Measurements from ENCODE around the gene C6orf120. TPM values are rescaled to one million over a fixed set of nuclear protein-coding genes. Genes with fewer than 3 reads are reported as not detected.
A peak's percentile ranks its signal among the peaks of the same experiment; 100 is the strongest.

C6orf120 gene
- total and polyA plus RNA-seq, 5 donors from 2014 or later = 9.7 to 18.2 (median 11.5) TPM

DNA sequence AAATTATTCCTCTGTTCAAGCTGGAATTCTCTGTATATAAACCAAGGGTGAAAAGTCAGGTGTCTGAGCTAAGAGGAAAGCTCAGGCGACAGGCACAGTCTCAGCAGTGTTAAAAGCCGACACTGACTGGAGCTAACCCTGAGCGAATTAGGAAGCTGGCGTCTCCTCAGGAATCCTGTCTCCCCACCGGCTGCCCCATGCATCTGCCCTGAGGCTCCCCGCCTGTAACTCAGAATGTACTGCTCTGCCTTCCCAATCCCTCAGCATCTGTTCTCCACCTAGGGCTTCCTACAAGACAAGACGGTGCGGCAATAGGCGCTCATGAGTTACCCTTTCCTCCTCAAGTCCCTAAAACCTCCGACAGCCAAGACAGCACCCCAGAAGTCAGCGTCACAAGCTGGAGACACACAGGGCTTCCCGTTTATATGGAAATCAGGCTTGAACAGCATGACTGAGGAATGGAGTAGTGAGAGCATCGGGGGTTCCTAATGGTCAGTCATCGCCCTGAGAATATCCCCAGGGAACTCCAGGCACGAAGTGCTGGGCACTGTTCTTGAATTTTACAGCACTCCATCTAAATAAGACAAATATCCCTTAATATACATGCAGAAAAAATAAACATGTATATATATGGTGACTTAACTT, 33.6 kb upstream of the C6orf120 start:
- Histone ChIP-seq H3K9me3 (ENCODE audit: control insufficient read depth in 2 of 2, low read length in 2 of 2) (no peaks in the 10 kb centered on the region), H3K36me3 (ENCODE audit: control insufficient read depth, insufficient read depth, low read length) (peaks cover 16% of the 10 kb centered on the region), H3K27ac (ENCODE audit: insufficient read depth, low read length, poor library complexity, severe bottlenecking) (no peak overlapping the region), H3K27me3 (ENCODE audit: control insufficient read depth, insufficient read depth, low read length) (no peaks in the 10 kb centered on the region), H3K4me1 (ENCODE audit: control insufficient read depth, insufficient read depth, low read length, poor library complexity, severe bottlenecking) (no peaks in the 10 kb centered on the region), H3K4me3 (ENCODE audit: low read depth, low read length) (no peak overlapping the region)
- peaks cover 0 to 6% (median 3%) of the 10 kb centered on the region in 4 donors for H3K4me1 Mint-ChIP-seq
- no peaks in the 10 kb centered on the region for H3K9me3 Mint-ChIP-seq
- H3K4me3 Mint-ChIP-seq = no peak overlapping the region
- H3K27ac Mint-ChIP-seq = no peak overlapping the region
- DNase-seq (no peak), ATAC-seq (ENCODE audit: low read depth in 2 of 2) (no peak)
- peaks cover 49% of the 10 kb centered on the region for H3K36me3 Mint-ChIP-seq
- no peaks in the 10 kb centered on the region for H3K27me3 Mint-ChIP-seq

DNA sequence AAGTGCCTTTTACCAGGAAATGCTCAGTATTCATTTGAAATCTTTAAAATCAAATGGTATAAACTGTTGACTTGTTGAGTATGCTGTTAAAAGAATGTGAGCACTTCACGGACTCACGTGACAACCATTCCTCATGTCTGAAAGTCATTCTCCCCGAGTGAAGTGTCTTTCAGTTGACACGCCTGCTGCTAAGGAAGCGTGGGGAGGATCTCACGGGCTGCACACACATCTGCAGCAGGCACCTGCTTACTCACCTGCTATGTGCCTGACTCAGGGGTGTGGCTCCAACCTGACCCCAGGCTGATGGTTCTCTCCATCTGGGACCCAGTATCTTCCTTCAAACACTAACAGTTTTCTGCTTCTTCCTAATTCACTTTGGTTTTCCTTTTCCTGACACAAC, 32.8 kb upstream of the C6orf120 start:
- H3K9me3 ChIP-seq (ENCODE audit: control insufficient read depth in 2 of 2, low read length in 2 of 2) = no peaks in the 10 kb centered on the region
- no peak overlapping the region for H3K4me3 Mint-ChIP-seq
- no peaks in the 10 kb centered on the region for H3K9me3 Mint-ChIP-seq
- ATAC-seq (ENCODE audit: low read depth in 2 of 2) (no peak), DNase-seq (no peak)
- no peaks in the 10 kb centered on the region for H3K27me3 Mint-ChIP-seq
- no peaks in the 10 kb centered on the region for H3K27me3 ChIP-seq (ENCODE audit: control insufficient read depth, insufficient read depth, low read length)
- peaks cover 43% of the 10 kb centered on the region for H3K36me3 Mint-ChIP-seq
- no peaks in the 10 kb centered on the region for H3K4me1 ChIP-seq (ENCODE audit: control insufficient read depth, insufficient read depth, low read length, poor library complexity, severe bottlenecking)
- peaks cover 16% of the 10 kb centered on the region for H3K36me3 ChIP-seq (ENCODE audit: control insufficient read depth, insufficient read depth, low read length)
- H3K4me1 Mint-ChIP-seq = peaks cover 0 to 8% (median 3%) of the 10 kb centered on the region in 4 donors
- peak overlapping the region in 1 of 3 donors; percentile 53 for H3K27ac Mint-ChIP-seq
- H3K4me3 ChIP-seq (ENCODE audit: low read depth, low read length) = no peak overlapping the region
- no peak overlapping the region for H3K27ac ChIP-seq (ENCODE audit: insufficient read depth, low read length, poor library complexity, severe bottlenecking)

DNA sequence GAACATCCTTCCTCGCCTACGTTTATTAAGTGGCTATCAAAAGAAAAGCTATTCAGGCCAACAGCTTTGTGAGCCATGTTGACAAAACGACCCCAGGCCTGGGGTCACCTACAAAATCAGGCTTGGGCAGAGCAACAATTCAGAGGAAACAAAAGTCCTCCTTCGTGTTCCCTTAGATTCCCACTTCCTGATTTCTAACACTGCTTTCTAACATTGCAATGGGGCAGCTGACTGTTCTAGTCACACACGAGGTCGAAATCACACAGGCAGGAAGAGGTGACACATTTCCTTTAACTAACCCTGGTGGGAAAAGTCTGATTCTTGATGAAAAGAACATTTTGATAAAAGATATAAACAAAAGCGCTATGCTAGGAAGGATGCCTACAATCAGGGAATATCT, 32.0 kb upstream of the C6orf120 start:
- Mint-ChIP-seq H3K36me3 (peaks cover 46% of the 10 kb centered on the region), H3K27ac (no peak overlapping the region), H3K4me3 (no peak overlapping the region), H3K4me1 (peaks cover 0 to 8% (median 3%) of the 10 kb centered on the region in 4 donors), H3K9me3 (peaks cover 0 to 2% (median 0%) of the 10 kb centered on the region in 7 donors), H3K27me3 (no peaks in the 10 kb centered on the region)
- no peak overlapping the region for H3K27ac ChIP-seq (ENCODE audit: insufficient read depth, low read length, poor library complexity, severe bottlenecking)
- no peaks in the 10 kb centered on the region for H3K27me3 ChIP-seq (ENCODE audit: control insufficient read depth, insufficient read depth, low read length)
- ATAC-seq (ENCODE audit: low read depth in 2 of 2) (no peak), DNase-seq (no peak)
- H3K9me3 ChIP-seq (ENCODE audit: control insufficient read depth in 2 of 2, low read length in 2 of 2) = no peaks in the 10 kb centered on the region
- peaks cover 16% of the 10 kb centered on the region for H3K36me3 ChIP-seq (ENCODE audit: control insufficient read depth, insufficient read depth, low read length)
- no peak overlapping the region for H3K4me3 ChIP-seq (ENCODE audit: low read depth, low read length)
- no peaks in the 10 kb centered on the region for H3K4me1 ChIP-seq (ENCODE audit: control insufficient read depth, insufficient read depth, low read length, poor library complexity, severe bottlenecking)

DNA sequence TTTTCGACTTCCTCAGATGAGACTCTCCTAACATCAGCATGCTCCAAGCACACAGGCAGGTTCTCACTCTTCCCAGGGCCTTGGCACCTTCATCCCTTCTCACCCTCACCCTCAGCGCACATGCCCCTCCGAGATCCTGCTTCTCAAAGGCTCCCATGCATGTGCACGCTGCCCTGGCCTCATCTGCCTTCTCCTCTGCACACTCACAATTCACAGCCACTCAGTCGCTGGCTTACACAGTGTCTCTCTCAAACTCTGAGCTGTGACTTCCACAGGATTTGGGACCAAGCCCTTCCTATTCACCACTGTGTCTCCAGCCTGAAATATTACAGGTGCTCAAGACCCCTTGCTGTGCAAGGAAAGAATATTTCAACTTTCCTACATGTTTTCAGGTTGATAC, 30.4 kb upstream of the C6orf120 start:
- Histone ChIP-seq H3K27ac (ENCODE audit: insufficient read depth, low read length, poor library complexity, severe bottlenecking) (no peak overlapping the region), H3K4me3 (ENCODE audit: low read depth, low read length) (no peak overlapping the region), H3K27me3 (ENCODE audit: control insufficient read depth, insufficient read depth, low read length) (no peaks in the 10 kb centered on the region), H3K9me3 (ENCODE audit: control insufficient read depth in 2 of 2, low read length in 2 of 2) (no peaks in the 10 kb centered on the region), H3K4me1 (ENCODE audit: control insufficient read depth, insufficient read depth, low read length, poor library complexity, severe bottlenecking) (no peaks in the 10 kb centered on the region), H3K36me3 (ENCODE audit: control insufficient read depth, insufficient read depth, low read length) (peaks cover 12% of the 10 kb centered on the region)
- Mint-ChIP-seq H3K4me3 (no peak overlapping the region), H3K36me3 (peaks cover 44% of the 10 kb centered on the region), H3K27me3 (no peaks in the 10 kb centered on the region), H3K27ac (peak overlapping the region in 1 of 3 donors; percentile 21), H3K4me1 (peaks cover 0 to 8% (median 3%) of the 10 kb centered on the region in 4 donors), H3K9me3 (peaks cover 0 to 2% (median 0%) of the 10 kb centered on the region in 7 donors)
- ATAC-seq (ENCODE audit: low read depth in 2 of 2) = no peak
- DNase-seq = no peak

DNA sequence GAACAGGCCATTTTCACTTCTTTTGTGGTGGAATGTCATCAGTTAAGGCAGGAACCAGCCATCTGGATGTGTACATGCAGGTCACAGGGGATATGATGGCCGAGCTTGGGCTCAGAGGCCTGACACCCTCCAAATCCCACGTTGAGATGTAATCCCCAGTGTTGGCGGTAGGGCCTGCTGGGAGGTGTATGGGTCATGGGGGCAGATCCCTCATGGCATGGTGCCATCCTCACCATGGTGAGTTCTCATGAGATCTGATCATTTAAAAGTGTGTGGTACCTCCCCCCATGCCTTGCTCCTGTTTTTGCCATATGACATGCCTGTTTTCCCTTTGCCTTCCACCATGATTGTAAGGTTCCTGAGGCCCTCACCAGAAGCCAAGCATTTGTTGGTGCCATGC, 26.9 kb upstream of the C6orf120 start:
- no peaks in the 10 kb centered on the region for H3K9me3 ChIP-seq (ENCODE audit: control insufficient read depth in 2 of 2, low read length in 2 of 2)
- peaks cover 51% of the 10 kb centered on the region for H3K36me3 Mint-ChIP-seq
- H3K4me1 Mint-ChIP-seq = peaks cover 0 to 10% (median under 1%) of the 10 kb centered on the region in 4 donors
- H3K4me1 ChIP-seq (ENCODE audit: control insufficient read depth, insufficient read depth, low read length, poor library complexity, severe bottlenecking) = no peaks in the 10 kb centered on the region
- ATAC-seq (ENCODE audit: low read depth in 2 of 2) (no peak), DNase-seq (no peak)
- H3K27me3 ChIP-seq (ENCODE audit: control insufficient read depth, insufficient read depth, low read length) = no peaks in the 10 kb centered on the region
- no peaks in the 10 kb centered on the region for H3K27me3 Mint-ChIP-seq
- no peak overlapping the region for H3K27ac ChIP-seq (ENCODE audit: insufficient read depth, low read length, poor library complexity, severe bottlenecking)
- peaks cover 0 to 4% (median 0%) of the 10 kb centered on the region in 7 donors for H3K9me3 Mint-ChIP-seq
- H3K36me3 ChIP-seq (ENCODE audit: control insufficient read depth, insufficient read depth, low read length) = peaks cover 6% of the 10 kb centered on the region
- no peak overlapping the region for H3K27ac Mint-ChIP-seq
- no peak overlapping the region for H3K4me3 ChIP-seq (ENCODE audit: low read depth, low read length)
- H3K4me3 Mint-ChIP-seq = no peak overlapping the region

DNA sequence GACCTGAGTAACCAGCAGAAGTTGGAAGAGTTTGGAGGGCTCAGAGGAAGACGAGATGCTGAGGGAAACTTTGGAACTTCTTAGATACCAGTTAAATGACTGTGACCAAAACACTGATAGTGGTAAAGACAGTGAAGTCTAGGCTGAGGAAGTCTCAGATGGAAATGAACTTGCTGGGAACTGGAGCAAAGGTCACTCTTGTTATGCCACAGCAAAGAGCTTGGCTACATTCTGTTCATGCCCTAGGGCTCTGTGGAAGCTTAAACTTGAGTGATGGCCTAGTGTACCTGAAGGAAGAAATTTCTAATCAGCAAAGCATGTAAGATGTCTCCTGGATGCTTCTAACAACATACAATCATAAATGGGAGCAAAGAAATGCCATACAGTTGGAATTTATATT, 24.8 kb upstream of the C6orf120 start:
- Mint-ChIP-seq H3K9me3 (peaks cover 0 to 9% (median 2%) of the 10 kb centered on the region in 7 donors), H3K27ac (no peak overlapping the region), H3K36me3 (peaks cover 58% of the 10 kb centered on the region), H3K4me1 (peaks cover 0 to 10% (median 0%) of the 10 kb centered on the region in 4 donors), H3K4me3 (no peak overlapping the region), H3K27me3 (no peaks in the 10 kb centered on the region)
- ATAC-seq (ENCODE audit: low read depth in 2 of 2) (no peak), DNase-seq (no peak)
- no peak overlapping the region for H3K27ac ChIP-seq (ENCODE audit: insufficient read depth, low read length, poor library complexity, severe bottlenecking)
- peaks cover 1% of the 10 kb centered on the region for H3K36me3 ChIP-seq (ENCODE audit: control insufficient read depth, insufficient read depth, low read length)
- H3K9me3 ChIP-seq (ENCODE audit: control insufficient read depth in 2 of 2, low read length in 2 of 2) = no peaks in the 10 kb centered on the region
- no peaks in the 10 kb centered on the region for H3K27me3 ChIP-seq (ENCODE audit: control insufficient read depth, insufficient read depth, low read length)
- H3K4me1 ChIP-seq (ENCODE audit: control insufficient read depth, insufficient read depth, low read length, poor library complexity, severe bottlenecking) = no peaks in the 10 kb centered on the region
- H3K4me3 ChIP-seq (ENCODE audit: low read depth, low read length) = no peak overlapping the region

DNA sequence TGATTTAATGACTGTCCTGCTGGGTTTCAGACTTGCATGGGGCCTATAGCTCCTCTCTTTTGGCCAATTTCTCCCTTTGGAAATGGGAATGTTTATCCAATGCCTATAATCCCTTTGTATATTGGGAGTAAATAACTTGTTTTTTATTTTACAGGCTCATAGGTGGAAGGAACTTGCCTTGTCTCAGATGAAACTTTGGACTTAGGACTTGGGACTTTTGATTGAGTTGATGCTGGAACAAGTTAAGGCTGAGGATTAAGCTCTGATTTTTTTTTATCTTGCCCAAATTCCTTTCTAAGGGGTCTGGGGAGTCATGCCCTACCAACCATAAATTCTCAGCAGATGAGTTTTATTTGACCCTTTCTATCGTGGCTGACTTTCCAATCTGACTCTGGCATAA, 23.6 kb upstream of the C6orf120 start:
- no peaks in the 10 kb centered on the region for H3K27me3 Mint-ChIP-seq
- H3K27ac Mint-ChIP-seq = no peak overlapping the region
- H3K4me3 Mint-ChIP-seq = no peak overlapping the region
- H3K27me3 ChIP-seq (ENCODE audit: control insufficient read depth, insufficient read depth, low read length) = no peaks in the 10 kb centered on the region
- H3K4me3 ChIP-seq (ENCODE audit: low read depth, low read length) = no peak overlapping the region
- no peak for DNase-seq
- no peak overlapping the region for H3K27ac ChIP-seq (ENCODE audit: insufficient read depth, low read length, poor library complexity, severe bottlenecking)
- peaks cover 0 to 16% (median 0%) of the 10 kb centered on the region in 4 donors for H3K4me1 Mint-ChIP-seq
- H3K36me3 Mint-ChIP-seq = peaks cover 62% of the 10 kb centered on the region
- H3K9me3 ChIP-seq (ENCODE audit: control insufficient read depth in 2 of 2, low read length in 2 of 2) = no peaks in the 10 kb centered on the region
- ATAC-seq (ENCODE audit: low read depth in 2 of 2) = no peak
- H3K4me1 ChIP-seq (ENCODE audit: control insufficient read depth, insufficient read depth, low read length, poor library complexity, severe bottlenecking) = no peaks in the 10 kb centered on the region
- peaks cover 3% of the 10 kb centered on the region for H3K36me3 ChIP-seq (ENCODE audit: control insufficient read depth, insufficient read depth, low read length)
- peaks cover 0 to 9% (median 3%) of the 10 kb centered on the region in 7 donors for H3K9me3 Mint-ChIP-seq

DNA sequence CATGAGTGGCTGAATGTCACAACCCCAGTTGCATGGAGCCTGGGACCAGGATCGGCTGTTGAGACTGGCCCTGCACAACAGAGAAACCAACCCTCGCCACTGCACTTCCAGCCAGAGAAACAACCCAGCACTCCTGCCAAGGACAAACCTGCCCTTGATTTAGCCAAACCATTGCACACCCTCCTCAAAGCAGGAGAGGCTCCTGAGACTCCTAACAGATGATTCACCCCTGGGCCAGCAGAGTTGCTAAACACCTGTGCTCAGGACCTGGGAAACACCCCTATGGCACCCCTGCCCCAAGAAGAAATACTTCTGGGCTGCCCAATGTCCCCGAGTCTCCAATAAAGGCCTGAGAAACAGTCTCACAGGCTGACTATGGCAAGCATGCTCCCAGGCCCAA, 17.9 kb upstream of the C6orf120 start:
- Histone ChIP-seq H3K4me3 (ENCODE audit: low read depth, low read length) (no peak overlapping the region), H3K27ac (ENCODE audit: insufficient read depth, low read length, poor library complexity, severe bottlenecking) (no peak overlapping the region), H3K4me1 (ENCODE audit: control insufficient read depth, insufficient read depth, low read length, poor library complexity, severe bottlenecking) (no peaks in the 10 kb centered on the region), H3K27me3 (ENCODE audit: control insufficient read depth, insufficient read depth, low read length) (no peaks in the 10 kb centered on the region), H3K9me3 (ENCODE audit: control insufficient read depth in 2 of 2, low read length in 2 of 2) (peaks cover 9 to 10% of the 10 kb centered on the region in 2 experiments), H3K36me3 (ENCODE audit: control insufficient read depth, insufficient read depth, low read length) (peaks cover 17% of the 10 kb centered on the region)
- DNase-seq (no peak), ATAC-seq (ENCODE audit: low read depth in 2 of 2) (no peak)
- H3K27me3 Mint-ChIP-seq = no peaks in the 10 kb centered on the region
- H3K36me3 Mint-ChIP-seq = peaks cover 82% of the 10 kb centered on the region
- no peak overlapping the region for H3K4me3 Mint-ChIP-seq
- peaks cover 4 to 32% (median 10%) of the 10 kb centered on the region in 7 donors for H3K9me3 Mint-ChIP-seq
- H3K27ac Mint-ChIP-seq = no peak overlapping the region
- H3K4me1 Mint-ChIP-seq = peaks cover 0 to 16% (median 4%) of the 10 kb centered on the region in 4 donors
